Measurements from ENCODE around the gene RSPH9.

Gene RSPH9

DNA sequence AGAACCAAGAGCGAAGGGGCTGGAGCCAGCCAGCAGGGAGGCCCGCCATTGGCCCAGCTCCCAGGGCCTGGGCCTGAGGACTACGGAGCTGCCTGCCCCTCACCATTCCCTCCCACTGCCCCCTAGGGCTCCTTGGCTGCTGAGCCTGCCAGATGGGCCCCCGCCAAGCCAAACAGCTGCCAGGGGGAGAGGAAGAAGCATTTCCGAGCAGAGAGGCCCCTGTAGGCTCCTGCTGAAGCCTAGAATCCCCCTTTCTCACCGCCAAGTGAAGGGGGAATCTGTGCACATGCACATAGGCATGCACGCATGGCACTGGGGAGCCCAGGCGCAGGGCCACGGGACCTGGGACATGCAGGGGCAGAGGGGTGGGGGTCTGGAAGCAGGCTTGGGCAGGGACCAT is 71.3 kb downstream of the RSPH9 start:
- no peak overlapping the region for H3K4me3 ChIP-seq (ENCODE audit: low read depth, low read length)
- TF ChIP-seq, protein P1, sequence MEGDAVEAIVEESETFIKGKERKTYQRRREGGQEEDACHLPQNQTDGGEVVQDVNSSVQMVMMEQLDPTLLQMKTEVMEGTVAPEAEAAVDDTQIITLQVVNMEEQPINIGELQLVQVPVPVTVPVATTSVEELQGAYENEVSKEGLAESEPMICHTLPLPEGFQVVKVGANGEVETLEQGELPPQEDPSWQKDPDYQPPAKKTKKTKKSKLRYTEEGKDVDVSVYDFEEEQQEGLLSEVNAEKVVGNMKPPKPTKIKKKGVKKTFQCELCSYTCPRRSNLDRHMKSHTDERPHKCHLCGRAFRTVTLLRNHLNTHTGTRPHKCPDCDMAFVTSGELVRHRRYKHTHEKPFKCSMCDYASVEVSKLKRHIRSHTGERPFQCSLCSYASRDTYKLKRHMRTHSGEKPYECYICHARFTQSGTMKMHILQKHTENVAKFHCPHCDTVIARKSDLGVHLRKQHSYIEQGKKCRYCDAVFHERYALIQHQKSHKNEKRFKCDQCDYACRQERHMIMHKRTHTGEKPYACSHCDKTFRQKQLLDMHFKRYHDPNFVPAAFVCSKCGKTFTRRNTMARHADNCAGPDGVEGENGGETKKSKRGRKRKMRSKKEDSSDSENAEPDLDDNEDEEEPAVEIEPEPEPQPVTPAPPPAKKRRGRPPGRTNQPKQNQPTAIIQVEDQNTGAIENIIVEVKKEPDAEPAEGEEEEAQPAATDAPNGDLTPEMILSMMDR (IDR thresholded peaks at IDR 0.05; ENCODE audit: borderline replicate concordance, insufficient read depth, low read depth, low read length): no peak

DNA sequence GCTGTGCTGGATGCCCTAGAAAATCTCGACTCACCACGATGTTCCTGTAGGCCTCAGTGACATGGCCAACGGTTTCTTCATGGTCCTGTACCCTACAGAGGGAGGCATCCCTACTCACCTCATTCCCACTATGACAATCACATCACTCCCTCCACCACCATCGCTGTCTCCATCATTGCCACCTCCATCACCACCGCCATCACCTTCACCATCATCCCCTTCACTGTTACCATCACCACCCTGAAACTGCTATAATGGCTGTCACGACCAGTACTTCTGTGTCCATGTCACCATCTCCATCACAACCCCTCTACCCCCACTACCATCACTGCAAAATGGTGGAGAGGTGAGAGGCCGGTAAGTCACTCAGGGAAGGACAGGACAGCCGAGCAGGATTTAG is 72.6 kb downstream of the RSPH9 start:
- TF ChIP-seq, protein P1 (IDR thresholded peaks at IDR 0.05; ENCODE audit: borderline replicate concordance, insufficient read depth, low read depth, low read length): no peak
- H3K4me3 ChIP-seq (ENCODE audit: low read depth, low read length): no peak overlapping the region

DNA sequence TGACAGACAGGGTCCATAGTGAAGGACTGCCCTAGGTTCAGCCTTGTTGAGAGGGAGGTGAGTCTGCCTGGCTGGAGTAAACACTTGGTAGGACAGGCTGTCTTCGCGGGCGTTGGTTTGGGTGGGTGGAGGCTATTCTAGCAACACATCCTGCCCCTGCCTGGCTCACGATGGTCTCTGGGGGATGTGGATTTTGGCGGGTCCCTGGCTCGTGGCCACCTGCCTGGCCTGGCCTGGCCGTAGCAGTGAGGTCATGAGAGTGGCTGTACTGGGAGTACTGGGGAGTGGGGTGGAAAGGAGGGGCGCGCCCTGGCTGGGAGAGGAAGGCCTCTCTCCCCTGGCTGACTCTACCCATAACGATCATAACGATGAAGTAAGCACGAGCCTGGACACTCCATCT is 73.0 kb downstream of the RSPH9 start:
- no peak overlapping the region for H3K4me3 ChIP-seq (ENCODE audit: low read depth, low read length)
- TF ChIP-seq, protein P1 (IDR thresholded peaks at IDR 0.05; ENCODE audit: borderline replicate concordance, insufficient read depth, low read depth, low read length): no peak

DNA sequence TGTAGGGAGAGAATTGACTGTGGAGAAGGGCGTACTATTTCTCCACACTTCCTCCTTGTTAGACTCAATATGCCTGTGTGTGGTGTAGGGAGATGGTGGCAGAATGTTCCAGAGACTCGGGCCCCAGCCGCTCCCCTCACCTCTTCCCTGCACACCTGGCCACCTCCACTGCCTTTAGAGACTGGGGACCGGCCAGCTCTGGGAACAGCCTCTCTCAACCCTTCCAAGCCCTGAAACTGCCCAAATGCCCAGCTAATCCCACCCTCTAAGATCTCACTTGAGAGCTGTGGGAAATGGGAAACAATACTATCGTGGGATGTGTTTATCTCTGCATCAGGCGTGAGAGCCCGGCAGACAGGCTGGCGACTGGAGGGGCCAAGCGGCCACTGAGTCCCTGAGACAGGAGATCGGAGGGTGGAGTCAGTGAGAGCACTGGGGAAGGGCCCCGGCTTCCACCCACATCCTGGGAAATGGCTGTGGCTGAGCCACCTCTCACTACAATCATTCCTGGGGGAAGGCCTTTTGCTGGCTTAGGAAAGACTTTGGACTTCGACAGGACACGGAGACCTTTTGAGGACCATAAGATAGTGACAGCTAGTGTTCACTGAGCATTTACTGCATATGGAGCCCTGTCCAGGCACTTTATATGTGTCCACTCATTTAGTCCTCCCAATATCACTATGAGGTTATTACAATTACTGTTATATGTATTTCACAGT is 73.7 kb downstream of the RSPH9 start:
- TF ChIP-seq, protein P1 (IDR thresholded peaks at IDR 0.05; ENCODE audit: borderline replicate concordance, insufficient read depth, low read depth, low read length): no peak
- no peak overlapping the region for H3K4me3 ChIP-seq (ENCODE audit: low read depth, low read length)

DNA sequence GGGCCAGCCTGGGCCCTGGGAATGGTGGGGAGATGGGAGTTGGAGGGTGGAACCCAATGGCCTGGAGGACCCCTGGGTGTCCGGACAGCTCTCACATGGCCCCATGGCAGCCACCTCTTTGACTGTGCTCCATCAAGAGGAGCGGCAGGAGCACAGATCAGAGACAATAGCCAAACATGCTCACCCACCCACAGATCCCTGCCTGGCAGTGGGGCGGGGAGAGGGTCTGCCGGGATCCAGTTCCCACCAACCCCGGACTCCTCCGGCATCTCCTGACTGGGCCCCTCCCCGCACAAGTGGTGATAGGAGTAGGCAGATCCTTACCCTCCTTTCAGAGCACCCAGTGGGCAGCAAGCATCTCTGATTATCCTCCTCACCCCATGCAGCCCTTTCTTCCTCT is 74.7 kb downstream of the RSPH9 start:
- TF ChIP-seq, protein P1 (IDR thresholded peaks at IDR 0.05; ENCODE audit: borderline replicate concordance, insufficient read depth, low read depth, low read length): no peak
- no peak overlapping the region for H3K4me3 ChIP-seq (ENCODE audit: low read depth, low read length)

DNA sequence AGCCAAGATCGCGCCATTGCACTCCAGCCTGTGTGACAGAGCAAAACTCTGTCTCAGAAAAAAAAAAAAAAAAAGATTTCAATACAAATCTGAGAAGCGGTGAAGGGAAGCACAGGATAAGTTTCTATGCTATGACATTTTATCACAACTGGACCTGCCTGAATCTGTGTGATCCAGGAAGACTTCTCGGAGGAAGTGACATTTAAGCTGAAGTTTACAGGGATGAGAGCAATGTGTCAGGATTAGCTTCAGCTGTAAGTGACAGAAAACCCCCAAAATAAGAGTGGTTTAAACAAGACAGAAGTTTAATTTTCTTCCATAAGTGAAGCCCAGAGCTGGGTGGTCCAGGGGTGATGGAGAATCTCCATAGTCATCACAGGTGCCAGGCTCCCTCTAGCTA is 76.2 kb downstream of the RSPH9 start:
- H3K4me3 ChIP-seq (ENCODE audit: low read depth, low read length): no peak overlapping the region
- TF ChIP-seq, protein P1 (IDR thresholded peaks at IDR 0.05; ENCODE audit: borderline replicate concordance, insufficient read depth, low read depth, low read length): no peak

Data from GM12875 (cell line).